HFF-Myc (cell line): ENCODE results near the gene YEATS4.

Experiments used
- DNase-seq: peaks from one replicate; pipeline ENCODE4 v3.0.0-alpha.2; 2011; ENCODE audit warnings: low read depth; ENCODE audit errors: extremely low read depth
- H3K4me3 ChIP-seq: replicated peaks from 2 replicates; pipeline ENCODE4 v1.5.1; 2011; ENCODE audit warnings: low read depth, mild to moderate bottlenecking, control low read depth, low read length
- CTCF ChIP-seq: IDR thresholded peaks from 2 replicates; pipeline ENCODE4 v1.5.1; 2012; ENCODE audit warnings: mild to moderate bottlenecking, low read depth, low read length, control low read depth; ENCODE audit errors: missing control alignments

The YEATS4 gene

GRCh38 chr12:69389831-69390230 lies 30.3 kb downstream of the YEATS4 start:
- no peak for TF ChIP-seq CTCF
- H3K4me3 ChIP-seq, result no peak overlapping the region
- DNase-seq, result no peak

- TF ChIP-seq CTCF, result no peak
- H3K4me3 ChIP-seq, result no peak overlapping the region
- no peak for DNase-seq
Measured at GRCh38 chr12:69392179-69392928, 32.8 kb downstream of the YEATS4 start.

GRCh38 chr12:69396041-69396440 lies 36.5 kb downstream of the YEATS4 start:
- DNase-seq, result no peak
- TF ChIP-seq CTCF, result no peak
- no peak overlapping the region for H3K4me3 ChIP-seq

- TF ChIP-seq CTCF, result no peak
- H3K4me3 ChIP-seq, result no peak overlapping the region
- no peak for DNase-seq
Measured at GRCh38 chr12:69396963-69397362, 37.4 kb downstream of the YEATS4 start.

GRCh38 chr12:69397978-69398377 lies 38.4 kb downstream of the YEATS4 start:
- no peak for DNase-seq
- TF ChIP-seq CTCF, result no peak
- no peak overlapping the region for H3K4me3 ChIP-seq

- no peak overlapping the region for H3K4me3 ChIP-seq
Measured at GRCh38 chr12:69401940-69402339, 42.4 kb downstream of the YEATS4 start.

More at GRCh38 chr12:69401940-69402339, 42.4 kb downstream of the YEATS4 start:
- no peak for TF ChIP-seq CTCF
- no peak for DNase-seq
